GM19372 (cell line): Measurements from ENCODE around the gene HEPACAM2.
A peak's percentile ranks its signal among the peaks of the same experiment; 100 is the strongest.

ENCODE experiments used
- ATAC-seq: cut with Tn5 transposase; IDR thresholded peaks from one replicate; pipeline ENCODE4 v1.9.1; 2021; ENCODE audit warnings: mild to moderate bottlenecking, low read depth, moderate library complexity; ENCODE audit not compliant: unreplicated experiment

The HEPACAM2 gene

GRCh38 chr7:93148727-93149126 lies 77.5 kb downstream of the HEPACAM2 start:
- ATAC-seq: no peak

- peak; percentile 61 for ATAC-seq
Observed at GRCh38 chr7:93148144-93148543, 78.1 kb downstream of the HEPACAM2 start, which contains the start of gene SAMD9L. TSS of gene SAMD9L (minus strand) at chr7:93148385. CDS start at chr7:93135971, 12,414 bp downstream.

- ATAC-seq: peak; percentile 72
Observed at GRCh38 chr7:93147363-93147762, 78.9 kb downstream of the HEPACAM2 start.

DNA sequence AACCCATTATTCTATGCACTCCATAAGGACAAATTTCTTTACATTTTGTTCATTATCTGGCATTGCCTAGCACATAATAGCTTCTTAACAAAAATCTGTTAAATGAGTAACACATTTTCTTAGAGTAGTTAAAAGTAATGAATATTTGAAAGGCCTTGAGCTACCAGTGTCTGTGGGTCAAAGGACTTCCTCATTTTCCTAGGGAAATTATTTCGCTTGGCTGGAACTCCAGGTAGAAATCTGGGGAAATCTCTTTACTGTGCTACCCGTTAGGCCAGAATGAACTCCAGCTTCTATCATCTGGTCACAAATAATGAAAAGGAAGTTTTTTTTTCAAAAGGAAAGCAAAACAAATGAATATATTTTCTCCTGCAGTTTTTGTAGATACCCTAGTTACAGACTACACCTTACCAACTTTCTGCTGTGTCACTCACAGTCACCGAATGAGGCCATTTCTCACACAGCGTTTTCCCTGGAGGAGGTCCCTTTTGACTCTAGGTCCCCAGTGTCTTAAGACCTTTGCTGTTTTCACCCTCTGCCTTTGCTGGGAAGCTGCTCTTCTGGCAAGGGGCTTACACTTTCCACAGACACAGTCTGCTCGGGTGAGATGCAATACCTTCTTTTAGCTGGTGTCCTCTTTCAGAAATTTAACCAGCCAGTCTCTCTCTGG lies 79.7 kb downstream of the HEPACAM2 start:
- ATAC-seq: peak; percentile 28

GRCh38 chr7:93146036-93146435 lies 80.2 kb downstream of the HEPACAM2 start:
- no peak for ATAC-seq

DNA sequence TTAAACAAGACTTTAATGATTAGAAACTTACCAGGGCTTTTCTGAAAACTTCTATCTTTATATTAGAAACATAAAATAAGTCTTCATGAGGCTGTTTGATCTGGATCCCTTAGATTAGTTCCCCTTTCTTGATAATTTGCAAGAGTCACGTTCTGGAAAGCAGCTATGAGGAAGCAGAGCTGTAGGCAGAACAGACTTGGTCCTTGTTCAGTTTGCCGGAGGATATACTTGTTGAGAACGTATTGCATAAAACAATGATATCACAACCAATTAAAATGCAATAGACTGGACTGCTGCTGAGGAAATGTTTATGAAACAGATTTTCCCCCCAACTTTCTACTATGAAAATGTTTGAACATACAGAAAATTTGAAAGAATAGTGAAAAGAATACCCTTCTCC lies 80.9 kb downstream of the HEPACAM2 start:
- ATAC-seq: no peak

DNA sequence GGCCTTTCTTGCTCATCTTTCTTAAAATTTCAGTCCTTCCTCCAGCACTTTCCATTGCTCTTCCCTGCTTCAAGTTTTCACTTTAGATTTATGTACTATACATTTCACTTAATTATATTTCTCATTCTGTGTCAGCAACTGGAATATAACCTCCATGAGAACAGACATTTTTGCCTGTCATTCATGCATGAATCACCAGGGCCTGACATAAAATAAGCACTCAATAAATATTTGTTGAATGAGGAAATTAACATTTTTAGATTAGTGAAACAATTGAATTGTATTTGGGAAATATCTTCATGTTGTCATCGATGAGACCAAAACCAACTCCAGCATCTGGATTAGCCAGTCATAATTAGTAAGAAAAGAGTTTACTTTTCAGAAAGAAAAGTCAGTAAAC lies 84.1 kb downstream of the HEPACAM2 start:
- ATAC-seq: no peak

DNA sequence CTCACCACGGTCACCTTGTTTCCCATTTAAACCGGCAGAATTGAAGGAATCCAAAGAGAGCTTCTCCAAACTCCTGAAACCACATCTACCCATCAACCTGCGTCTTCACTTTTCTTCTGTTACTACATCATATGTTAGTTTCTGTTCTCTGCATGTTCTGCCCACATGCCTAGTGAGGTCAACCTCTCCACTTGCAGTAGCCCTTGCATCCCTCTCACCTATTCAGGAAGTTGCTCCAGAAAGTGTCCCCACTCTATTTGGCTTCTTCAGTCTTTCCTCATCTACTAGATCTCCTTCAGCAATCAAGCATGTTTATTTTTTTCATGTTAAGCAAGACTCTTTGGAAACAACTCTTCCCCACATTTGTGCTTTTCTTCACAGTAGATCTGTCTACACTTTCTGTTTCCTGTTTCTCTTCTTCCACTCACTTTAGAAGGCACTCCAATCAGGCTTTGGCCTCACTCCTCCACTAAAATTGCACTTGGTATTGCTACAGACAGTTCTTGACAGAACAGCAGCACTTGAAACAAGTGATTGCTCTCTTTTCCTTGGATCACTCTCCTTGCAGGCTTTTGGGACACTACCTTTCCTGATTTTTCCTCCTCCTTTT lies 85.6 kb downstream of the HEPACAM2 start:
- ATAC-seq: no peak

GRCh38 chr7:93138576-93138975 lies 87.7 kb downstream of the HEPACAM2 start:
- no peak for ATAC-seq
